GM21515 (cell line): ENCODE measurements around the gene HSPG2.
"Not testable (repeated sequence)": the region's sequence is repeated elsewhere in the genome, so short reads cannot be mapped to it uniquely, and the experiment has no call there.

ENCODE experiments used
- ATAC-seq: cut with Tn5 transposase; IDR thresholded peaks from one replicate; pipeline ENCODE4 v1.9.1; 2021; ENCODE audit not compliant: unreplicated experiment

HSPG2 gene

GRCh38 chr1:21914880-21915640 is 22.1 kb downstream of the HSPG2 start:
- no peak for ATAC-seq

DNA sequence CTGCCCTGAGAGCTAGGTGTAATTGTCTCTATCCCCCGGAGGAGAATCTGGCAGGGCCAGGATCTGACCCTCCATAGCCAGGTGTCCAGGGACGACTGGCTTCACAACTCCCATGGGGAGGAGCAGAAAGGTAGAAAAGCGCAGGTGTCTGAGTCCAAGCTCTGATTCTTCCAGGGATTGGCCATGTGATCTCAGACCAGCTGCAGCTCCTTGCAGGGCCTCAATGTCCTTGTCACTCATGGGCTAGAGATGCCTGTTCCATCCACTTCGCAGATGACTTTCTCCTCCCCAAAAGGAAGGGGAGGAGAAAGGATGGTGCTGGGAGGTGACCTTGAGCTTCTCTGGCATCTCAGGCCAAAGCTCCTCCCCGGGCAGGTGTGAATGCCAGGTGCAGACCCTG is 22.7 kb downstream of the HSPG2 start:
- no peak for ATAC-seq

DNA sequence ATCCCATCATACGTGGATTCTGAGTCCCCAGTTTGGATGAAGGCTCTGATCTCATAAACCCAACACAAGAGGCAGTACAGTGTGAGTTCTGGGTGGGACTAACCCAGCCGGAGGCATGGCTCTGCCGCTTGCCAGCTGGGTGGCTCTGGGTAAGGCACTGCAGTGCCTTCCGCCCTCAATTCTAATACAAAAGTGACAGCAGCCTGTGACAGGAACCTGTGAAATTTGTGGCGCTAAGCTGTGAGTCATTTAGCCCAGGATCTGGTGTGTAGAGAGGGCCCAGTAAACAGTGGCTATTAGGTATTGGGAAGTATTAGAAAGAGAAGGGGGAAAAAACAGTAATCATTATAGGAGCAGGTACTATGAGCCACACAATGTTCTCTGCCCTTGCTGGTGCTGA is 23.3 kb downstream of the HSPG2 start:
- no peak for ATAC-seq

GRCh38 chr1:21913258-21913657 is 23.9 kb downstream of the HSPG2 start:
- ATAC-seq, result no peak

DNA sequence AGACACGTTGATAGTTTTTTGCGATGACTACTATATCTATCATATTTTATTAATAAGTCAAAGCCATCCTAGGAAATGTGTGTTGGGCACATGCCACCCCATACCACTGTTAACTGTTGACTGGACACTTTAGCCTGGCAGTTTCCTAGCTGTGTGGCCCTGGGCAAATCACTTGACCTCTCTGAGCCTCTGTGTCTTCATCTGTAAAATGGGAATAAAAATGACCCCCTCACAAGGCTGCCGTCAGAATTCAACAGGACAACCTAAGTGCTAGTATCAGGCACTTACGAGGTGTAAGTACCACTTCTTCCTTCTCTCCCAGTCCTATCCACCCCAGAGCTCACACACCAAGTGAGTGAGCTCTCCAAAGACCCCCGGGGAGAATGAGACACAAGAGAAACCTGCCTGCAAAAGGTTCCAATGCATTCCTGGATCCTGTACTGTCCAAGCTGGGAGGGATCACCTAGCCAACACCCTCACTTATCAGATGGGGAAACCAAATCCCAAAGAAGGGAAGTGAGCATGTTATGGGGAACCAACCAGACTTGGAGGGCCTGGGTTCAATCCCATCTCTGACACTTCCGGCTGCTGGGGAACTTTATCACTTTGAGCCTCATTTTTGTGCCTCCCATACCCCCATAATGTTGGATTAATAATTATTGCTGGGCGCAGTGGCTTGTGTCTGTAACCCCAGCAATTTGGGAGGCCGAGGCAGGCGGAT is 24.9 kb downstream of the HSPG2 start:
- ATAC-seq, result no peak

DNA sequence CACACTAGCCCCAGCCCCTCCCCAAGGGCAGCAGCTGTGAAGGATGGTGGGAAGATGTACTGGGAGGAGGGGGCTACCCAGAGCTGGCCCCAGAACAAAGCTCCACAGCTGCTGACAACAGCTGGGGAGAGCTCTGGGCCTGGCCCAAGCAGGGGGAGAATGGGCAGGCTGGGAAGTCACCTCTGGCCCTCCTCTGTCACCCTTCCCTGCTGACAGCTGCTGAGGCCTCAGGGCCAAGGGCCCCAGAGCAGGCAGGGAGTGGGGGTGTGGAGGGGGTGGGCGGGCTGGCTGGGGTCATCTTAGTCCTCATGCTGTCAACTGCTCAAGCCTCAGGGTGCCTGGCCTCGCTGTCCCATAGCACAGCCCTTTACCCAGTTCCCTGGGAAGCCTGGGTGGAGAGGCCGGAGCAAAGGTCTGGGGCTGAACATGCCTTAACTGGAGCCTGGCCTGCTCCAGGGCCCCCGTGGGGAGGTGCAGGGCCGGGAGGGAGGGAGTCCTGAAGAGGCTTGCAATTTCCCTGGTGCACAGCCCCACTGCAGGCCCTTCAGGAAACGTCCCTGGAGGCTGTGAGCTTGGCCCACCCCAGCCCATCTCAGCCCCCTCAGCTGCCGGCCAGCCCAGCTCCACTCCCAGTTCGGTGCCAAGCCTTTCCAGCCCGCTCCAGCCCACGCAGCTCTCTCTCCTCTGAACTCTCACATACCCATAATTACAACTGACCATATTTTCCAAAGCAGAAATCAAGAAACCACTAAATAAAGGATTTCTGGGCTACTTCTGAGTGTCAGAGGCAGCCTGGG is 25.7 kb downstream of the HSPG2 start:
- no peak for ATAC-seq

- ATAC-seq, result no peak
Measured at GRCh38 chr1:21910558-21911204, 26.4 kb downstream of the HSPG2 start.

DNA sequence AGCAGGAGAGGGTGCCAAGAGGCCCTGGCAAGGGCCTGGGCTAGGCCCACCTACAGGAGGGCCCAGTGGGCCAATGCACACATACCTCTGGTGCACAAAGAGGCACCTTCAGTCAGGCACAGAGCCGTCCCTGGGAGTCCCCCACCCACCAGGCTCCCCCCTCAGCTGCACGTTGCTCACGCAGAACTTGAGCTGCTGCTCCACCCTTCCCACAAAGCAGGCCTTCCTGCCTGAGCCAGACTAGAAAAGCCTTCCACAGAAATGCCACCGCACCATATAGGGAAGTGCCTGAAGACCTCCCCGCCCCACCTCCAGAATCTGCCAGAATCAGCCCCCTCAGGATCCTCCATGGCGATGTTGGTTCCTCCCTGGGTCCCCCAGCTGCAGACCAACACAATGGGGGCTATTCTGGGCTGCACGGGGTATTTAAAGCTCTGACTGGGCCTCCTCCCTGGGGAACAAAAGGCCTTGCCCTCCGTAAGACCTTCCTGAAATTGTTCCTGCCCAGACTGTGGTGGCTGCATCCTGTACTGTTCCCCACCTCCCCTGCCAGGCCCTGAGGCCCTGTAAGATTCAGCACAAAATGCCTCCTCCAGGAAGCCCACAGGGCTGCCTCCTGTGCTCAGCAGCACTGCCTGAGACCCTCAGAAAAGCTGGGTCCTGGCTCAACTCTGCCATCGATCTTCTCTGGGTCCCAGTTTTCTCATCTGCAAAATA is 27.2 kb downstream of the HSPG2 start:
- no peak for ATAC-seq

DNA sequence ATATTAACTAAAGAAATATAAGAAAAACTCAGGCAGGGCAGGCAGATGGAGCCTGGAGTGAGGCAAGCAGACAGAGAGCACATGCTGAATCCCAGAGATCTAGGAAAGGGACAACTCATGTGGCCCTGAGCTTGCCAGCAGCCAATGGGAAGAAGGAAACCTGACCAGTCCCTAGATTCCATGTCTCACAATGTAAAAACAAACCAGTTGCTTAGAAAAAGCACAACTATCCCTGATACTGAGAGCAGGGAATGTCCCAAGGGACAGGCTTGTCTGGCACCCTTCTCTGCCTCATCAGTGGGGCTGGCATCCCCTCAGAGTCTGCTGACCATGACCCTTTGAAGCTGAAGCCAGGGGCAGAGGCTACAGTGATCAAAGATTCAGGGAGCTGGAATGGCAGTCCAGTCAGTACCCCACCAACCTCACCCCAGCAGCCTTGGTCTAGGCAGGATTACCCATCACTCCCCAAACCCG is 27.8 kb downstream of the HSPG2 start:
- ATAC-seq, result no peak

DNA sequence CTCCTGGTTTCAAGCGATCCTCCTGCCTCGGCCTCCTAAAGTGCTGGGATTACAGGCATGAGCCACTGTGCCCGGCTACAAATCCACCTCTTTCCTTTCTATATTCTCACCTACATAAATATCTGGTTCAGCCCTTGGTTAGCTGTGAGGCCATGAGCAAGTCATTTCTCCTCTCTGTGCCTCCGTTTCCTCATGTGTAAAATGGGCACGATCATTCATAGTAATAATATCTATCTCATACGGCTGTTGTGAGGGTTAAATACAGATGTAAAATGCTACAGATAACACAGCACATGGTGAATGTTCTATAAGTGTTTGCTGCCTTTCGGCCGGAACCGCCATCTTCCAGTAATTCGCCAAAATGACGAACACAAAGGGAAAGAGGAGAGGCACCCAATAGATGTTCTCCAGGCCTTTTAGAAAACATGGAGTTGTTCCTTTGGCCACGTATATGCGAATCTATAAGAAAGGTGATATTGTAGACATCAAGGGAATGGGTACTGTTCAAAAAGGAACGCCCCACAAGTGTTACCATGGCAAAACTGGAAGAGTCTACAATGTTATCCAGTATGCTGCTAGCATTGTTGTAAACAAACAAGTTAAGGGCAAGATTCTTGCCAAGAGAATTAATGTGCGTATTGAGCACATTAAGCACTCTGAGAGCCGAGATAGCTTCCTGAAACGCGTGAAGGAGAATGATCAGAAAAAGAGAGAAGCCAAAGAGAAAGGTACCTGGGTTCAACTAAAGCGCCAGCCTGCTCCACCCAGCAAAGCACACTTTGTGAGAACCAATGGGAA is 29.2 kb downstream of the HSPG2 start:
- ATAC-seq, result not testable (repeated sequence)

- no peak for ATAC-seq
Measured at GRCh38 chr1:21907079-21907418, 30.1 kb downstream of the HSPG2 start.

DNA sequence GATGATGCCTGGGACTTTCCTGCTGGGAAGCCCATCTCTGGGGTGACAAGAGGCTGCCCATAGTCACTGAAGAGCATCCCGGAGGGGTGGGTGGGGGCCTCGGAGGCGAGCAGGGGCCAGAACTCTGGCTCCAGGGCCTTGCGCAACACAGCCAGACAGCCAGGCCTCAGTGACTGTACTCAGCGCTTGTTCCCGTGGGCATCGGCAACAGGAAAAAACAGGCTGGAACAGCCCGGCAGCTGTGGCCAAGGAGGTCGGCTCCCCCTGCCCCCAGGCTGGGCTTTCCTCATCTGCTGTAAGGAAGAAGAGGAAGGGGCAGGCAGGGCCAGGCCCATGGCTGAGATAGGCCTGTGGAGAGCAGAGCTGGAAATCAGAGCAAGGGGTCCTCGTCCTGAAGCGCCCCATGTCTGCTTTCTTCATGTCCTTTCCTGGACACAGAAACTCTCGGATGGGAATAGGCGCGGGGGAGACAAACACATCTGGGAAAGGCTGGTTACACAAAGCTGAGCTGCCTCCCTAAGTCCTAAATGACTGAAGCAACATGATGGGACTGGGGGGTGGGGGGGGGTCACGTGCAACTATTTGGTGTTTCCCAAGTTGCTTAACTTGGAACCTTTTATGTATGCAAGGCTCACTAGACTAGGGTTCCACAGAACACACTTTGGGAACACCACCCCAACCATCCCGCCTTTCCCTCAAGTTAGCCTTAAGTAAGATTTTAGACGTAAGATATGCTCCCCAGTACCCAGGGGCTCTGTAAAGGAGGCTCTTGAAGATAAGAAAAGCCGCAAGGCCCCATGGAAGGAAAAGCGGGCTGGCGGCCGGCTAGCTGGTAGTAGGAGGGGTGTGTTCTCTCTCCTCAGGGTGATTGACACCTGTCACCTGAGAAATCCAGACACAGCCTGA is 30.7 kb downstream of the HSPG2 start:
- no peak for ATAC-seq

GRCh38 chr1:21904704-21905520 is 32.2 kb downstream of the HSPG2 start:
- ATAC-seq, result no peak

GRCh38 chr1:21904454-21904703 is 32.7 kb downstream of the HSPG2 start:
- ATAC-seq, result no peak

DNA sequence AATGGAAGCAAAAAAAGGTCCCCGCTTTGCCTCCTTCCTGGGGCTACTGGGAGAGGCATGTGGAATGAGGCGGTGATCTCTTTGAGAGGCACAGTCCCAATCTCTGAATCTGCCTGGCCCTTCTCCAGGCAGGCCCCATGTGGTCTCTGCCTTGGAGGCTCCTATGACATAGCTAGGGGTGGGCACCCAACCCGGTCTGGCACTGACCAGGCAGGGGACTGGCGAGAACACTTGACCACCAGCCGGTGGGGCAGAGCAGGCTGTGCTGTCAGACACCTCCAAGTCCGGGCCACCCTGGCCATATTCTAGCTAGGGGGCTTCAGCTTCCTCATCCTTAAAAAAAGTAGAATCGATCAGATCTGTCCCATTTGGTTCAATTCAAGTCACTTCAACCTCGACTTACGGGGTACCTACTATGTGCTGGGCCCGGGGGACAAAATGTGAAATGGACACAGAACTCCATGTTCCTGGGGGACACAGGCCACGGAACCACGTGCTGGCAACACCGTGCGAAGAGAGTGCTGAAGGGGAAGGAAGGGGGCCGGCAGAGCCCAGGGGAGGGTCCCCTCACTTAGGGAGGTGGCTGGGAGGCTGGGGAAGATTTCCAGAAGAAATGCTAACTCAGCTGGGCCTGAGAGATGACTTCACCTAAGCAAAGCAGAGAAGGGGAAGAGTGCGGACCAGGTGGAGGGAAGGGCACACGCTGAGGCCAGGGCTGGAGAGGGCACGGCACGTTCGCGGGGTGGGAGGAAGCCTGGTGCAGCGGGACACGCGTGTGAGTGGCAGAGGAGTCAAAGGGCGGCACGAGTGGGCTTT is 33.3 kb downstream of the HSPG2 start:
- no peak for ATAC-seq

- no peak for ATAC-seq
Measured at GRCh38 chr1:21902026-21903012, 34.8 kb downstream of the HSPG2 start.
